ENCODE measurements around the gene ELF1.

Gene ELF1

DNA sequence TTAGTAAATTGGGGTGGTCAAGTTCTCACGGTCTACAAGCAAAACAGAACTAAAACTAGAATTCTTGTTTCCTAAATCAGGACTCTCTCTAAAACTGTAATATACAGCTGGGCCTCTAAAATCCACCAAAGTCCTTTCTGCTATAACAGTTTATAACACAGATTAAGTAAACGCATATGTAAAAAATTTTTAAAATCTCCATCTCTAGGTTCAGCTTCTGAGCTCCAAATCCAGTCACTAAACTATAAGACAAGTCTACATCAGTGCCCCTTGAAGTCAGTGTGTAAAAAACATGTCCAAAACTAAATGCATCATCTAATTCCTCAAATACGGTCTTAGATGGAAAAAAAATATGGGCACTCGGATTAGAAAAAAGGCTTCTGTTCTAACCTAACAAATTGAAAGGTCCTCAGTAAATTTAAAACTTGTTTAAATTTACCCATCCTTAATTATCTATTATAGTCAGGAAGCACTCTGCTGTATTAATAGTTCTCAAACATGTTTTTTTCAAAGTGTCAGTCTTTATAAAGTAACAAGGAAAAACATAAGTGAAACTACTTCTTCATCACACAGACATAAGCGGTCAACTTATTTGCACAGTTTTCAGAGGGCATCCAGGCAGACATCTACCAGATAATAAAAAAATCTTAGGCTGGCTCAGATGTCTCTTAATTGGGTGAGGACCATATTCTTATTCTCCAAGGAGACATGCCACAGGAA is 33.6 kb downstream of the ELF1 start:
- Histone ChIP-seq H3K79me2 (ENCODE audit: insufficient read depth, low read length) (peaks cover 98% of the 10 kb centered on the region), H3K9ac (ENCODE audit: low read depth, low read length, poor library complexity, severe bottlenecking) (peak overlapping the region; percentile 81), H3K27me3 (ENCODE audit: insufficient read depth, low read length, poor library complexity, severe bottlenecking) (no peaks in the 10 kb centered on the region), H3K36me3 (ENCODE audit: insufficient read depth, low read length) (peaks cover 27% of the 10 kb centered on the region), H2AFZ (ENCODE audit: low read length) (no peak overlapping the region), H3F3A (ENCODE audit: low read depth) (peaks cover 19% of the 10 kb centered on the region), H4K20me1 (ENCODE audit: insufficient read depth, low read length, poor library complexity, severe bottlenecking) (peaks cover 91% of the 10 kb centered on the region), H3K4me1 (ENCODE audit: insufficient read depth, low read length, poor library complexity, severe bottlenecking) (peaks cover 72% of the 10 kb centered on the region), H3K4me2 (ENCODE audit: low read depth, low read length, poor library complexity, severe bottlenecking) (peak overlapping the region; percentile 94), H3K4me3 (ENCODE audit: low read length, poor library complexity, severe bottlenecking) (peak overlapping the region; percentile 79), H3K9me2 (replicated peaks; ENCODE audit: low read depth, low read length) (no peaks in the 10 kb centered on the region), H3K9me3 (ENCODE audit: insufficient read depth, low read depth, low read length) (no peaks in the 10 kb centered on the region)
- no peak for TF ChIP-seq EZH2phosphoT487 (IDR thresholded peaks at IDR 0.05; ENCODE audit: borderline replicate concordance)
- TF ChIP-seq CTCF (conservative IDR thresholded peaks at IDR 0.05; ENCODE audit: low read length): no peak

DNA sequence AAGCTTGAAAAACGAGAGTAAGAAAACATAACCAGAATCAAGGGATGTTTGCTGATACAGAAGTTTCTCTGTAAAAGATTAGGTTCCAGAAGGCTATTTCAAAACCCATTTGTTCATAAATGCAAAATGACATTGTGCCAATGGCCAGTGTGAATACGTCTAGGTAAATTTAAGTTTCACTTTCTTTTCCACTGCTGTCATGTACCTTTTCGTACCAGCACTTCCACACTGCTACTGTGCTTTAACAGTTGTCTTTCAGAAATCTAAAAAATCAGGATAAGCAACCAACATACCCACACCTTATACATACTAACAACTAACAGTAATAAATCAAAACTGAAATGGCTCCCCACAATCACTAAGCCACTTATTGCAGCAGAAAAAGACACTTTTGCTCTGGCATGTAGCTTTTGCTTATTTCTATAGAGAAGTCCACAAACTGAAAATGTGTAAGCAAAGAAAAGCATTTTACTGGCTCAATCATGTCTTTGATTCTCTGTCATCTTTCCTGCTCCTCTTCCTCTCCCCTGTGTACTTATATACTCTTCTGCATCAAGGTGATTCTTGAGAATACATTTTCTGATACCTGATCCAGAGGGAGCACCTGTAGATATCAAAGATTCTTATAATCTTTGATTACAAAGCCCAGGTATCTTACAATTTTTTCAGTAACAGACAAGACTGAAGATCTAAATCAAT is 34.3 kb downstream of the ELF1 start:
- peaks cover 35% of the 10 kb centered on the region for H3K36me3 ChIP-seq (ENCODE audit: insufficient read depth, low read length)
- no peaks in the 10 kb centered on the region for H3K27me3 ChIP-seq (ENCODE audit: insufficient read depth, low read length, poor library complexity, severe bottlenecking)
- H3K4me3 ChIP-seq (ENCODE audit: low read length, poor library complexity, severe bottlenecking): peak overlapping the region; percentile 79
- no peaks in the 10 kb centered on the region for H3K9me3 ChIP-seq (ENCODE audit: insufficient read depth, low read depth, low read length)
- peak overlapping the region; percentile 81 for H3K9ac ChIP-seq (ENCODE audit: low read depth, low read length, poor library complexity, severe bottlenecking)
- H3K4me2 ChIP-seq (ENCODE audit: low read depth, low read length, poor library complexity, severe bottlenecking): peak overlapping the region; percentile 94
- TF ChIP-seq EZH2phosphoT487 (IDR thresholded peaks at IDR 0.05; ENCODE audit: borderline replicate concordance) (no peak), CTCF (conservative IDR thresholded peaks at IDR 0.05; ENCODE audit: low read length) (no peak)
- no peaks in the 10 kb centered on the region for H3K9me2 ChIP-seq (replicated peaks; ENCODE audit: low read depth, low read length)
- peaks cover 19% of the 10 kb centered on the region for H3F3A ChIP-seq (ENCODE audit: low read depth)
- H2AFZ ChIP-seq (ENCODE audit: low read length): no peak overlapping the region
- H3K79me2 ChIP-seq (ENCODE audit: insufficient read depth, low read length): peaks cover 98% of the 10 kb centered on the region
- peaks cover 72% of the 10 kb centered on the region for H3K4me1 ChIP-seq (ENCODE audit: insufficient read depth, low read length, poor library complexity, severe bottlenecking)
- H4K20me1 ChIP-seq (ENCODE audit: insufficient read depth, low read length, poor library complexity, severe bottlenecking): peaks cover 91% of the 10 kb centered on the region

- no peaks in the 10 kb centered on the region for H3K27me3 ChIP-seq (ENCODE audit: insufficient read depth, low read length, poor library complexity, severe bottlenecking)
- no peaks in the 10 kb centered on the region for H3K9me3 ChIP-seq (ENCODE audit: insufficient read depth, low read depth, low read length)
- H3K4me3 ChIP-seq (ENCODE audit: low read length, poor library complexity, severe bottlenecking): peak overlapping the region; percentile 79
- H3F3A ChIP-seq (ENCODE audit: low read depth): peaks cover 19% of the 10 kb centered on the region
- H3K9ac ChIP-seq (ENCODE audit: low read depth, low read length, poor library complexity, severe bottlenecking): peak overlapping the region; percentile 81
- H3K36me3 ChIP-seq (ENCODE audit: insufficient read depth, low read length): peaks cover 40% of the 10 kb centered on the region
- H3K79me2 ChIP-seq (ENCODE audit: insufficient read depth, low read length): peaks cover 98% of the 10 kb centered on the region
- H4K20me1 ChIP-seq (ENCODE audit: insufficient read depth, low read length, poor library complexity, severe bottlenecking): peaks cover 91% of the 10 kb centered on the region
- H3K9me2 ChIP-seq (replicated peaks; ENCODE audit: low read depth, low read length): no peaks in the 10 kb centered on the region
- peak overlapping the region; percentile 94 for H3K4me2 ChIP-seq (ENCODE audit: low read depth, low read length, poor library complexity, severe bottlenecking)
- peaks cover 76% of the 10 kb centered on the region for H3K4me1 ChIP-seq (ENCODE audit: insufficient read depth, low read length, poor library complexity, severe bottlenecking)
- TF ChIP-seq EZH2phosphoT487 (IDR thresholded peaks at IDR 0.05; ENCODE audit: borderline replicate concordance) (no peak), CTCF (conservative IDR thresholded peaks at IDR 0.05; ENCODE audit: low read length) (no peak)
- H2AFZ ChIP-seq (ENCODE audit: low read length): no peak overlapping the region
Measured at GRCh38 chr13:40983725-40984667, 35.1 kb downstream of the ELF1 start.
